Mesodermal cell (in vitro differentiated cells): ENCODE measurements around the gene PLXNA4.

Experiments
- H3K27ac ChIP-seq: 2 replicates; pipeline ENCODE4 v1.7.0; 2013; ENCODE audit warnings: mild to moderate bottlenecking, low read depth, low read length, moderate library complexity; ENCODE audit not compliant: severe bottlenecking
- H3K36me3 ChIP-seq: 2 replicates; pipeline ENCODE4 v1.7.1; 2013; ENCODE audit warnings: mild to moderate bottlenecking, low read length, moderate library complexity; ENCODE audit not compliant: control insufficient read depth, insufficient read depth
- H3K4me1 ChIP-seq: one replicate; pipeline ENCODE4 v1.7.1; 2013; ENCODE audit warnings: mild to moderate bottlenecking, low read length; ENCODE audit not compliant: insufficient read depth, control insufficient read depth, poor library complexity, severe bottlenecking
- H3K4me3 ChIP-seq: 2 replicates; pipeline ENCODE4 v1.7.0; 2013; ENCODE audit warnings: low read length, control low read depth, mild to moderate bottlenecking; ENCODE audit not compliant: insufficient read depth, poor library complexity, severe bottlenecking; ENCODE audit errors: extremely low read depth
- H3K9me3 ChIP-seq: 2 replicates; pipeline ENCODE4 v1.7.1; 2013; ENCODE audit warnings: mild to moderate bottlenecking, low read length, moderate library complexity; ENCODE audit not compliant: control insufficient read depth
- WGBS, 2 experiments: methylation state at CpG; one replicate each; pipeline ENCODE4 v1.1.5; 2013; ENCODE audit warnings: missing lambda C conversion rate in 2 of 2; ENCODE audit not compliant: insufficient coverage in 2 of 2; 5-methylcytosine and 5-hydroxymethylcytosine counted together

Gene PLXNA4

DNA sequence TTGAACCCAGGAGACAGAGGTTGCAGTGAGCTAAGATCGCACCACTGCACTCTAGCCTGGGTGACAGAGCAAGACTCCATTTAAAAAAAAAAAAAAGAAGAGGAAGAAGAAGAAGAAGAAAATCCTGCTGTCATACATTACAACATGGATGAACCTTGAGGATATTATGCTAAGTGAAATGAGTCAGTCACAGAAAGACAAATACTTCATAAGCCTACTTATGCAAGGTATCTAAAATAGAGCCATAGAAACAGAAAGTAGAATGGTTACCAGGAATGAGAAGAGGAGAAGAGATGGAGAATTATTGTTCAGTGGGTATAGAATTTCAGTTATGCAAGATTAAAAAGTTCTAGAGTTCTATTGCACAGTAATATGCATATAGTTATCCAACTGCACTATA is 466.5 kb downstream of the PLXNA4 start:
- Histone ChIP-seq H3K36me3 (no peaks in the 10 kb centered on the region), H3K9me3 (no peaks in the 10 kb centered on the region), H3K4me1 (no peaks in the 10 kb centered on the region), H3K27ac (no peak overlapping the region), H3K4me3 (no peak overlapping the region)
- 80% methylated on average over 1 of the region's 1 CpG; no CpG with 5 or more reads in 1 of the 2 experiments for WGBS, 2 experiments

GRCh38 chr7:132108563-132108962 is 467.7 kb downstream of the PLXNA4 start:
- no peak overlapping the region for H3K27ac ChIP-seq
- H3K36me3 ChIP-seq: no peaks in the 10 kb centered on the region
- no peaks in the 10 kb centered on the region for H3K9me3 ChIP-seq
- no peak overlapping the region for H3K4me3 ChIP-seq
- no peaks in the 10 kb centered on the region for H3K4me1 ChIP-seq
- WGBS, 2 experiments: 68 to 85% methylated on average over 3 to 4 of the region's 4 CpGs

DNA sequence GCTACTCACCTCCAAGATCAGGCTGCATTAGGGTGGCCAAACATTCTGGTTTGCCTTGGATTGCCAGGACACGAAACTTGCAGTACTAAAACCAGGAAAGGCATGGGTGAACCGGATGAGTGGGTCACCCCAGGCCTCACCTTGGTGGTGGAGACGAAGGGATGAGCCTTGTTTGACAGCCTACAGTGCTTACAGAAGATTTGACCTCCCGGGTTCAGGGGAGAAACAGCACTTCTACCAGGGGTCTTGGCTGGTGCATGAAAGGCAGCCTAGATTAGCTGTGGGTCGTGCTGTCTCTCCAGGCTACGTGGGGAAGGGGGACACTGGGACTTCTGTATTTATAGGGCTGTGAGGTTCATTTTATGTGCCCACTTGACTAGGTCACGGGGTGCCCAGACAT is 469.8 kb downstream of the PLXNA4 start:
- Histone ChIP-seq H3K27ac (no peak overlapping the region), H3K4me1 (no peaks in the 10 kb centered on the region), H3K4me3 (no peak overlapping the region), H3K36me3 (no peaks in the 10 kb centered on the region), H3K9me3 (no peaks in the 10 kb centered on the region)
- WGBS, 2 experiments: 90 to 94% methylated on average over 7 of the region's 7 CpGs

- WGBS, 2 experiments: 88 to 92% methylated on average over 1 to 2 of the region's 3 CpGs
- Histone ChIP-seq H3K36me3 (no peaks in the 10 kb centered on the region), H3K4me1 (no peaks in the 10 kb centered on the region), H3K9me3 (no peaks in the 10 kb centered on the region), H3K27ac (no peak overlapping the region), H3K4me3 (no peak overlapping the region)
Measured at GRCh38 chr7:132105096-132105495, 471.2 kb downstream of the PLXNA4 start.

DNA sequence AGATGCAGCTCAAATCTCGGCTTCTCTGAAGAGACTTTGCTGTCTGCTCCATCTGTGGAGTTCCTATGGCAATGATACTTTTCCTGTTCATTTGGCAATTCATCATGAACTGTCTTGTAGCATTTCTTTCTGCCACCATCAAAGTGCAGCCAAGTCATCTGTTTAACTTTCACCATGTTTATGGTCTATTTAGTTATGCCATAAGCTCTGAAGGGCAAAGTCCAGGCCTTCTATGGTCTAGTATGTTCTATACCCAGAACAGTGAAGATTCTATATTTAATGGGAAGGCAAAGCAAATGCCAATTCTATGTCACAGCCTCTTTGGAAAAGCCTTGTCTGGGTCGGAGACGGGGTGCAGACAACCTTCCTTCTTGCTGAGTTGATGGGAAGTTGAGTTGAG is 472.6 kb downstream of the PLXNA4 start:
- Histone ChIP-seq H3K9me3 (no peaks in the 10 kb centered on the region), H3K36me3 (no peaks in the 10 kb centered on the region), H3K27ac (no peak overlapping the region), H3K4me3 (no peak overlapping the region), H3K4me1 (no peaks in the 10 kb centered on the region)
- WGBS, 2 experiments: 90 to 97% methylated on average over 3 of the region's 3 CpGs

DNA sequence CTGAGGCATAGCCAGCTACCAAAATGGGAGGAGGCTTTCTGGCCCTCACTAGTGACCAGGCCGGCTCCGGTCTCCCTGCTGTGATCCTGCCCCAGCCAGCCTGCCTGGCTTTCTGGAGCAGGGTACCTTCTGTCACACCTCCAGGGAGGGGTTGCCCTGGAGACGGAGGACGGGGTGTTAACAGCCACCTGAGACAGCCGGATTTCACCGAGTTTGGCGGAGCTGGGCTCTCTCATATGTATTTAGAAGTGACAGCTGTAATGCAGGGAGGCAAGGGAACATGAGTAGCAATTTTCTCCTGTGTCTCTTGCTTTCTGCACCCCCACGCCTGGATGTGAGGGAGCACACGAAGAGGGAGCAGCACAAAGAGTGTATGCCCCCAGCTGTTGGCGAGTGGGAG is 473.3 kb downstream of the PLXNA4 start:
- H3K36me3 ChIP-seq: no peaks in the 10 kb centered on the region
- no peak overlapping the region for H3K4me3 ChIP-seq
- H3K4me1 ChIP-seq: no peaks in the 10 kb centered on the region
- no peaks in the 10 kb centered on the region for H3K9me3 ChIP-seq
- 82 to 90% methylated on average over 5 to 9 of the region's 10 CpGs for WGBS, 2 experiments
- H3K27ac ChIP-seq: no peak overlapping the region

DNA sequence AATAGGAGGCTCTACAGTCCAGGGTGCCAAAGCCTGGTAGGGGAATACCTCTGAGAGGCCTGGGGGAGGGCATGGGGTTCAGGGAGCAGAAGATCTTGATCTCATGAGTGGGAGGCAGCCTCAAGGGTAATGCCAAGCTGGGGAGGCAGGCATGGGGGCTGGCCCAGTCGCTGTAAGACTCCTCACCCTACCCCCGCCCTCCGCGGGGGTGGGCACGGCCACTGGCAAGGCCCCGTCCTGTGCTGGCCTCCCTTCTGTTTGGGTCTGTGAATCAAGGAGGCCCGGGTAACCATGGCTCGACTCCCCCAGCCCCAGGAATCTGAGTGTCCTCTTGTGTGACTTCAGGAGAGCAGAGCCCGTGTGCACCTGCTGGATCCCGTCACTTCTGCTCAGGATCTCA is 473.9 kb downstream of the PLXNA4 start:
- no peak overlapping the region for H3K27ac ChIP-seq
- WGBS, 2 experiments: 85 to 91% methylated on average over 3 to 9 of the region's 10 CpGs

GRCh38 chr7:132100981-132101380 is 475.3 kb downstream of the PLXNA4 start:
- H3K27ac ChIP-seq: no peak overlapping the region
- H3K9me3 ChIP-seq: no peaks in the 10 kb centered on the region
- no peaks in the 10 kb centered on the region for H3K4me1 ChIP-seq
- H3K4me3 ChIP-seq: no peak overlapping the region
- no peaks in the 10 kb centered on the region for H3K36me3 ChIP-seq
- 82 to 95% methylated on average over 6 of the region's 6 CpGs for WGBS, 2 experiments

More for the DNA sequence above, 473.9 kb downstream of the PLXNA4 start:
- H3K4me1 ChIP-seq: no peaks in the 10 kb centered on the region
- H3K9me3 ChIP-seq: no peaks in the 10 kb centered on the region
- no peak overlapping the region for H3K4me3 ChIP-seq
- no peaks in the 10 kb centered on the region for H3K36me3 ChIP-seq

GRCh38 chr7:132100483-132100882 is 475.8 kb downstream of the PLXNA4 start:
- no peaks in the 10 kb centered on the region for H3K36me3 ChIP-seq
- no peak overlapping the region for H3K27ac ChIP-seq
- no peaks in the 10 kb centered on the region for H3K9me3 ChIP-seq
- H3K4me3 ChIP-seq: no peak overlapping the region
- WGBS, 2 experiments: no CpG with 5 or more reads among the region's 3 CpGs
- H3K4me1 ChIP-seq: no peaks in the 10 kb centered on the region

DNA sequence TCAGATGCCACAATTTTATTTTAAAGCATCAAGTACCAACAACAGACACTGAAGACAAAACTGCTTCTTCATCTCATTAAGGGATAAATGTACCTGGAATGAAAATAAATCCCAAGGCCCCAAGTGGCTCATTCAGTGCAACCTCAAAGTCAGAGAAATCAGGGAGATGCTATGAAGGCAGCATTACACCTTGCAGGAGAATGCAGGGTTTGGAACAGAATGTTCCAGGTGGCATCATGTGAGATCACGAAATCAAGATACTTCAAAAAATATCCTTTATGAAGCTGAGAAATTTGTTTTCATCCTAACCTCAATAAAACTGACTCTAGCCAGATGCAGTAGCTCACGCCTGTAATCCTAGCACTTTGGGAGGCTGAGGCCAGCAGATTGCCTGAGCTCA is 477.1 kb downstream of the PLXNA4 start:
- no peaks in the 10 kb centered on the region for H3K4me1 ChIP-seq
- H3K4me3 ChIP-seq: no peak overlapping the region
- H3K36me3 ChIP-seq: no peaks in the 10 kb centered on the region
- no peaks in the 10 kb centered on the region for H3K9me3 ChIP-seq
- WGBS, 2 experiments: 57 to 91% methylated on average over 1 of the region's 2 CpGs
- H3K27ac ChIP-seq: no peak overlapping the region

DNA sequence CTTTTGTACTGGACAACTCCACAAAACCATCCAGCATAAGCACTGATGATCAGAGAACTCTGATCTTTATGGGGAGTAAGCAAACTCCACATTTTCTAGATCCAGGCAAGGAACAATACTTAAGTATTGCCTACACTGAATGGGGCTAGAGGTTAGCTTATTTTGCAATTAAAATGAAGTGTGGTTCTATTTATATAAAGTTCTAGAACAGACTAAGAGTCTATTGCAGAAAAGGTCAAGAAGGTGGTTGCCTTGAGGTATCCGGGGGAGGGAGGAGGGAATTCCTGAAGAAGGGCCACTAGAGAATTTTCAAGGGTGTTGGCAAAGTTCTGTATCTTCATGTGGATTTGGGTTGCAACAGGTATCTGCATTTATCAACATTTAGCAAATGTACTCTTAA is 477.9 kb downstream of the PLXNA4 start:
- H3K4me3 ChIP-seq: no peak overlapping the region
- H3K36me3 ChIP-seq: no peaks in the 10 kb centered on the region
- H3K4me1 ChIP-seq: no peaks in the 10 kb centered on the region
- H3K27ac ChIP-seq: no peak overlapping the region
- WGBS, 2 experiments: 100% methylated on average over 1 of the region's 1 CpG; no CpG with 5 or more reads in 1 of the 2 experiments
- no peaks in the 10 kb centered on the region for H3K9me3 ChIP-seq
